ENCODE results near the gene SERPINE1.

DNA sequence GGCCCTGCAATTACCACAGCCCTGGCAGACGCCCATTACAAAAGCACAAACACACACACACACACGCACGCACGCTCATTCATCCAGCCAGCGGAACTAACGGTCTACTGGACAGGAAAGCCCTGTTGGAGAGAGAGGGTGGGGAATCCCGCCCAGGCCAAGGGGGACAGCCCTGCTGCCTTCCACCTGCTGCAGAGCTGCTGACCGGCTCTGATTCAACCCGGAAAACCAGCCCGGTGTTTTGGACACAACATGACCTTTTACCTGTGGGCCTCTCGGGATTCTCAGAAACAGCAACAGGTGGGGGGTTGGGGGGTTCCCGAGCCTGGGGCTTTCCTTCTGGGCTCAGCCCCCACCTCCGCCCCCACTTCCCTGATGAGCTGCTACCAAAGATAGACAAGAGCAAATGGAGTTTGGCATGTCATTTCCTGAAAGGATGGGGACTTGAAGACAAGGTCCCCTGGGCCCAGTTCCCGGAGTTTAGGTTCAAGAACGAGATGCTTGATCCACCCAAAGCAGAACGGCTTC lies 18.5 kb upstream of the SERPINE1 start:
- TF ChIP-seq, protein P1, sequence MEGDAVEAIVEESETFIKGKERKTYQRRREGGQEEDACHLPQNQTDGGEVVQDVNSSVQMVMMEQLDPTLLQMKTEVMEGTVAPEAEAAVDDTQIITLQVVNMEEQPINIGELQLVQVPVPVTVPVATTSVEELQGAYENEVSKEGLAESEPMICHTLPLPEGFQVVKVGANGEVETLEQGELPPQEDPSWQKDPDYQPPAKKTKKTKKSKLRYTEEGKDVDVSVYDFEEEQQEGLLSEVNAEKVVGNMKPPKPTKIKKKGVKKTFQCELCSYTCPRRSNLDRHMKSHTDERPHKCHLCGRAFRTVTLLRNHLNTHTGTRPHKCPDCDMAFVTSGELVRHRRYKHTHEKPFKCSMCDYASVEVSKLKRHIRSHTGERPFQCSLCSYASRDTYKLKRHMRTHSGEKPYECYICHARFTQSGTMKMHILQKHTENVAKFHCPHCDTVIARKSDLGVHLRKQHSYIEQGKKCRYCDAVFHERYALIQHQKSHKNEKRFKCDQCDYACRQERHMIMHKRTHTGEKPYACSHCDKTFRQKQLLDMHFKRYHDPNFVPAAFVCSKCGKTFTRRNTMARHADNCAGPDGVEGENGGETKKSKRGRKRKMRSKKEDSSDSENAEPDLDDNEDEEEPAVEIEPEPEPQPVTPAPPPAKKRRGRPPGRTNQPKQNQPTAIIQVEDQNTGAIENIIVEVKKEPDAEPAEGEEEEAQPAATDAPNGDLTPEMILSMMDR (IDR thresholded peaks at IDR 0.05): no peak
- no peak for TF ChIP-seq POLR2A (IDR thresholded peaks at IDR 0.05)
